Nephron (organoid): Measurements from ENCODE around the gene CRTC3.
A peak's percentile ranks its signal among the peaks of the same experiment; 100 is the strongest.

Source experiments
- H3K27ac Mint-ChIP-seq, 3 experiments: 2 replicates each; pipeline ENCODE4 v1.8.0; 2020; ENCODE audit warnings: mixed read lengths in 3 of 3, mild to moderate bottlenecking in 2 of 3, moderate library complexity in 1 of 3
- H3K27me3 Mint-ChIP-seq: 2 replicates; pipeline ENCODE4 v1.8.0; 2021; ENCODE audit warnings: low read depth, mild to moderate bottlenecking, moderate library complexity, mixed read lengths
- H3K36me3 Mint-ChIP-seq: 2 replicates; pipeline ENCODE4 v1.8.0; 2020; ENCODE audit warnings: low read depth, mixed read lengths
- H3K4me1 Mint-ChIP-seq: 2 replicates; pipeline ENCODE4 v1.8.0; 2020; ENCODE audit warnings: mixed read lengths
- H3K4me3 Mint-ChIP-seq, 3 experiments: 2 replicates each; pipeline ENCODE4 v1.8.0; 2020; ENCODE audit warnings: mild to moderate bottlenecking in 3 of 3, mixed read lengths in 3 of 3, moderate library complexity in 2 of 3
- H3K9me3 Mint-ChIP-seq: 2 replicates; pipeline ENCODE4 v1.8.0; 2020; ENCODE audit warnings: mixed read lengths
- CTCF ChIP-seq, 3 experiments: fragments of 200-600 bp; sonication (generic); IDR thresholded peaks; one replicate each; pipeline ENCODE4 v1.5.0; 2021; ENCODE audit warnings: antibody characterized with exemption in 3 of 3; ENCODE audit not compliant: unreplicated experiment in 3 of 3

CRTC3 gene

GRCh38 chr15:90643301-90643632 lies 113.5 kb downstream of the CRTC3 start:
- Mint-ChIP-seq H3K9me3 (no peaks in the 10 kb centered on the region), H3K4me1 (peaks cover 4% of the 10 kb centered on the region), H3K4me3 (no peak overlapping the region), H3K27me3 (no peaks in the 10 kb centered on the region), H3K27ac (no peak overlapping the region), H3K36me3 (peaks cover 54% of the 10 kb centered on the region)
- no peak for TF ChIP-seq CTCF (IDR thresholded peaks at IDR 0.05; ENCODE audit: unreplicated experiment in 3 of 3)

- peaks cover 46% of the 10 kb centered on the region for H3K36me3 Mint-ChIP-seq
- peak overlapping the region; percentile 6 to 54 (median 6) for H3K27ac Mint-ChIP-seq
- no peaks in the 10 kb centered on the region for H3K27me3 Mint-ChIP-seq
- H3K4me1 Mint-ChIP-seq = peaks cover 11% of the 10 kb centered on the region
- no peaks in the 10 kb centered on the region for H3K9me3 Mint-ChIP-seq
- no peak overlapping the region for H3K4me3 Mint-ChIP-seq
- TF ChIP-seq CTCF (IDR thresholded peaks at IDR 0.05; ENCODE audit: unreplicated experiment in 3 of 3) = no peak
Measured at GRCh38 chr15:90644526-90644925, 114.8 kb downstream of the CRTC3 start.

- no peak overlapping the region for H3K4me3 Mint-ChIP-seq
- TF ChIP-seq CTCF (IDR thresholded peaks at IDR 0.05; ENCODE audit: unreplicated experiment in 3 of 3) = no peak
Measured at GRCh38 chr15:90644952-90645725, 115.4 kb downstream of the CRTC3 start.

GRCh38 chr15:90645873-90646575 lies 116.3 kb downstream of the CRTC3 start:
- Mint-ChIP-seq H3K27ac (peak overlapping the region; percentile 45 to 64 (median 54)), H3K9me3 (no peaks in the 10 kb centered on the region), H3K4me1 (peaks cover 20% of the 10 kb centered on the region), H3K27me3 (no peaks in the 10 kb centered on the region), H3K36me3 (peaks cover 36% of the 10 kb centered on the region), H3K4me3 (no peak overlapping the region)
- TF ChIP-seq CTCF (IDR thresholded peaks at IDR 0.05; ENCODE audit: unreplicated experiment in 3 of 3) = no peak

More at GRCh38 chr15:90644952-90645725, 115.4 kb downstream of the CRTC3 start:
- no peaks in the 10 kb centered on the region for H3K27me3 Mint-ChIP-seq
- peak overlapping the region; percentile 6 to 64 (median 54) for H3K27ac Mint-ChIP-seq
- H3K9me3 Mint-ChIP-seq = no peaks in the 10 kb centered on the region
- H3K36me3 Mint-ChIP-seq = peaks cover 45% of the 10 kb centered on the region
- peaks cover 17% of the 10 kb centered on the region for H3K4me1 Mint-ChIP-seq

GRCh38 chr15:90646662-90647305 lies 117.1 kb downstream of the CRTC3 start:
- TF ChIP-seq CTCF (IDR thresholded peaks at IDR 0.05; ENCODE audit: unreplicated experiment in 3 of 3) = no peak
- Mint-ChIP-seq H3K9me3 (no peaks in the 10 kb centered on the region), H3K36me3 (peaks cover 32% of the 10 kb centered on the region), H3K27me3 (no peaks in the 10 kb centered on the region), H3K4me1 (peaks cover 20% of the 10 kb centered on the region), H3K27ac (peak overlapping the region; percentile 45 to 64 (median 54)), H3K4me3 (no peak overlapping the region)
